Adipose tissue (tissue), 3 donors: ENCODE results near the gene EXOC8. TPM values are rescaled to one million over a fixed set of nuclear protein-coding genes. Genes with fewer than 3 reads are reported as not detected.

Experiments
- H3K27ac ChIP-seq: one replicate; pipeline ENCODE4 v1.5.1; 2013; ENCODE audit warnings: low read depth, low read length
- WGBS, 3 donors: extraction: QIAGEN DNeasy Blood & Tissue Kit; methylation state at CpG; one replicate each; pipeline ENCODE4 v1.1.7; 2013; 5-methylcytosine and 5-hydroxymethylcytosine counted together
- polyA plus RNA-seq, 3 donors: library from polyadenylated mRNA; stranded (reverse); fragments of 200-250 nt; gene quantifications; one replicate each; pipeline ENCODE4 v1.2.3, GENCODE V29; 2013
- donor health status: healthy with polysubstance abuse.
- donor health status: Bipolar disorder and iron deficiency.
- donor health status: healthy.

The EXOC8 gene
- polyA plus RNA-seq, 3 donors, result 2.9 to 5.3 (median 3.7) TPM

GRCh38 chr1:231326248-231326647, 11.4 kb downstream of the EXOC8 start:
- no peak overlapping the region for H3K27ac ChIP-seq
- WGBS, 3 donors, result 26 to 87% (median 86%) methylated on average over 1 of the region's 1 CpG

DNA sequence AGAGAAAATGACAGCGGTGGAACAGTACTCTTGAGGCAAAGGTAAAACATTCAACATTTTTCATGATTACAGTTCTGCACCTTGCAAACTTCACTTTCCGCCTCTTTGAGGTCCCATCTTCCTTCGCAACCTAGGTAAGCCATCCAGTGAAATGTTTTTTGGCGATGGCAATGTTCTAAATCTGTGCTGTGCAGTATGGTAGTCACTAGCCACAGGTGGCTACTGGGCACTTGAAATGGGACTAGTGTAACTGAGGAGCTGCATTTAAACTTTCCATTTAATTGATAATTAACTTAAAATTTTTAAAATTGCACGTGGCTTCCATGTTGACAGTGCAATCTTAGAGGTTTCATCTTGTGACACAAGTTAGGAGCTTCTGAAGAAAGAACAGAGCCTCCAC, 13.0 kb downstream of the EXOC8 start:
- no peak overlapping the region for H3K27ac ChIP-seq
- 83 to 85% (median 84%) methylated on average over 5 of the region's 5 CpGs for whole genome bisulfite sequencing, 3 donors

- 76 to 83% (median 81%) methylated on average over 7 of the region's 7 CpGs for WGBS, 3 donors
- no peak overlapping the region for H3K27ac ChIP-seq
Observed at GRCh38 chr1:231322880-231323530, 14.6 kb downstream of the EXOC8 start.

DNA sequence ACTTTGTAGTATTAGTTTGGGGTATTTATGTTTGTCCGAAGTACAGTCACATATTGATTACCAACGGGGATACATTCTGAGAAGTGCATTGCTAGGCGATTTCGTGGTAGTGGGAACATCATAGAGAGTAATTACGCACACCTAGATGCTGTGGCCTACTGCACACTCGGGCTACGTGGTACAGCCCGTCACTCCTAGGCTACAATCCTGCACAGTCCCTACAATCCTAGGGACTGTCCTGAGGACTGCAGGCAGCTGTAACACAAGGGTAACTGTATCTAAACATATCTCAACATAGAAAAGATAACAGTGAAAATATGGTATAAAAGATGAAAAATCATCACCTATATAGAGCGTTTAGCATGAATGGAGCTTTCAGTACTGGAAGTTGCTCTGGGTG, 18.6 kb downstream of the EXOC8 start:
- H3K27ac ChIP-seq, result no peak overlapping the region
- 87 to 94% (median 93%) methylated on average over 9 of the region's 9 CpGs for WGBS, 3 donors

DNA sequence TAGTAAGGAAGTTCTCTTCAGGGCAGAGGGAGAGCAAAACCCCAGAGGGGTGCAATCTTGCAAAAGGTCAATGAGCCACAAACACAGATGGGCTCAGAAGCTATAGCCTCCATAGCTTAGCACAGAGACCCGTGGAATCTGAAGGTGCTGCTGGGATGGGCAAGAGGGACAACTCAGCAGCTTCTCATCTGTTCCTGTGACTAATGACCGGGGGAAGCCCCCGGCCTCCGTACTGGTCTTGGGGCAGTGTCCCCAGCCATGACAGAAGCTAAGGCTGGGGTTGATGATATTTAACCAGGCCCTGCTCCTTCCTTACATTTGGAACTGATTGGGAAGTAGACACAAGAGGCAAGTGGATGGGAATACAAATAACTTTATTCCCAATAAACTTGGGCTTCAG, 19.1 kb downstream of the EXOC8 start:
- 88 to 95% (median 89%) methylated on average over 4 of the region's 4 CpGs for WGBS, 3 donors
- no peak overlapping the region for H3K27ac ChIP-seq

GRCh38 chr1:231318015-231318355, 19.7 kb downstream of the EXOC8 start:
- H3K27ac ChIP-seq, result no peak overlapping the region
- WGBS, 3 donors, result 94 to 97% (median 96%) methylated on average over 15 of the region's 15 CpGs

GRCh38 chr1:231317306-231318014, 20.2 kb downstream of the EXOC8 start:
- WGBS, 3 donors, result 95 to 96% (median 96%) methylated on average over 41 to 44 of the region's 44 CpGs
- H3K27ac ChIP-seq, result no peak overlapping the region

- 31 to 39% (median 38%) methylated on average over 11 of the region's 11 CpGs for WGBS, 3 donors
- no peak overlapping the region for H3K27ac ChIP-seq
Observed at GRCh38 chr1:231315887-231316286, 21.8 kb downstream of the EXOC8 start.

GRCh38 chr1:231313661-231314060, 24.0 kb downstream of the EXOC8 start:
- 75 to 92% (median 87%) methylated on average over 4 of the region's 4 CpGs for WGBS, 3 donors
- no peak overlapping the region for H3K27ac ChIP-seq

DNA sequence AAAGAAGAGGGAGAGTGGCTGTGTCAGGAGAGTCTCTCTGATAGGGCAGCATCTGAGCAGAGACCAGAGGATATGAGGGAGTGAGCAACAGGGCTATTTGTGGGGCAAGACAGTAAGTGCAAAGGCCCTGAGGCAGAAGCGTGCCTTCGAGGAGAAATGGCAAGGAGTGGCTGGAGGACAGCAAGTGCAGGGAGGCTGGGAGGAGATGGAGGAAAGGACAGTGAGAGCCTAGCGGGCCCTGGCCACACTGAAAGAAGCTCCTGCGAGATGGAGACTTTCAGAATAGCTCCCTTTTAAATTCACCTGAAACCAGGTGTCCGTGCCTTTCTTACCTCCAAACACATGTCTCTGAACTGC, 25.2 kb downstream of the EXOC8 start:
- H3K27ac ChIP-seq, result no peak overlapping the region

GRCh38 chr1:231311720-231312431, 25.8 kb downstream of the EXOC8 start:
- no peak overlapping the region for H3K27ac ChIP-seq
- 78 to 84% (median 79%) methylated on average over 8 of the region's 8 CpGs for WGBS, 3 donors

More for the DNA sequence above, 25.2 kb downstream of the EXOC8 start:
- 89 to 97% (median 95%) methylated on average over 5 of the region's 5 CpGs for WGBS, 3 donors

DNA sequence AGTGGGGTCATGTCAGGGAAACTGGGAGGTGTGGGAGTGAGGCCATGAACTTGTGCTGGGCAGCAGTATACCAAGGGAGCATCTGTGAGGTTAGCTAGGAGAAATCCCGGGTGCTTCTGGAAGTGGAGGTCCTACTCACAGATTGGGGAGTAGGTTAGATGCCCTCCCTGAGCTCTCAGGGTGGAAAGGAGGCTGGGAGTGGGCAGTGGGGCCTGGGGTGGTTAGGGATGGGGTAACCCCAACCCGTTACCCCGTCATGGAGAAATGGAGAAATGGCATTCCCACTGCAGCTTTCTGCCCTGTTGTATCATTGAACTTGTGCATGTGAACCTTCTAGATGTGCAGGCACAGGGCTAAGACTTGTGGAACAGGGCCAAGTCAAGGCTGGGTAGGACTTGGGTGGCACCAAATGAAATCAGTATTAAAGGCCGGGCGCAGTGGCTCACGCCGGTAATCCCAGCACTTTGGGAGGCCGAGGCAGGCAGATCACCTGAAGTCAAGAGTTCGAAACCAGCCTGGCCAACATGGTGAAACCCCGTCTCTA, 27.2 kb downstream of the EXOC8 start:
- no peak overlapping the region for H3K27ac ChIP-seq
- 92 to 97% (median 94%) methylated on average over 10 of the region's 10 CpGs for WGBS, 3 donors

GRCh38 chr1:231301990-231302389, 35.7 kb downstream of the EXOC8 start:
- WGBS, 3 donors, result 93 to 98% (median 95%) methylated on average over 3 of the region's 3 CpGs
- H3K27ac ChIP-seq, result no peak overlapping the region

- no peak overlapping the region for H3K27ac ChIP-seq
- 54 to 95% (median 93%) methylated on average over 4 of the region's 4 CpGs for whole genome bisulfite sequencing, 3 donors
Observed at GRCh38 chr1:231295938-231296337, 41.7 kb downstream of the EXOC8 start.

DNA sequence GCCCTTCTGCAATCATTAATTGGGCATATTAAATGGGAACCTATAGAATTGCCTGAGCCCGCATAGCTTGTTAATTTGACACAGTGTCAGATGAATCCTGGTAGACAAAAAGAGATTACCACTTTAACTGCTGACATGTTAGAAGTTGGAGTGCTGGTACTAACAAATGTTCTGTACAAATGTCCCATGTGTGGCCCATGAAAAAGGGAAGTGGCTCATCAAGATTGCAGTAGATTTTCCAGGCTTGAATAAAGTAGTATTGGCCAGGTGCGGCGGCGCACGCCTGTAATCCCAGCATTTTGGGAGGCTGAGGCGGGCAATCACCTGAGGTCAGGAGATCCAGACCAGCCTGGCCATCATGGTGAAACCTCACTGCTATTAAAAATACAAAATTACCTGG, 51.0 kb downstream of the EXOC8 start:
- no peak overlapping the region for H3K27ac ChIP-seq
- 95 to 99% (median 97%) methylated on average over 6 of the region's 6 CpGs for WGBS, 3 donors

DNA sequence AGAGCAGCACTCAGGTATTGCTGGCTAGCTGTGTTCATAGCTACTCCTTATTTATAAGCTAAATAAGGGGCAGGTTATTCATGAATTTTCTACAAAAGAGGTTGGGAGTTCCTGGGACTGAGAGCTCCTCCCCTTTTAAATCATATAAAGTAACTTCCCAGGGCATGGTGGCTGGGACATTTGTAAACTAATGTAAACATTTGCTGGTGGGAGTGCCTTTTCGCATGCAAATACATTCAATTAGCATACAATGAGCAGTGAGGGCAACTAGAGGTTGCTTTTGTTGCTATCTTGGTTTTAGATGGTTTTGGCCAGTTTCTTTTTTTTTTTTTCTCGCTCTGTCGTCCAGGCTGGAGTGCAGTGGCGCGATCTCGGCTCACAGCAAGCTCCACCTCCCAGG, 53.2 kb downstream of the EXOC8 start:
- H3K27ac ChIP-seq, result no peak overlapping the region
- 84 to 95% (median 95%) methylated on average over 6 of the region's 6 CpGs for WGBS, 3 donors
